SJCRH30 (cell line): ENCODE measurements around the gene TTC7B. TPM values are rescaled to one million over a fixed set of nuclear protein-coding genes. Genes with fewer than 3 reads are reported as not detected.
"Not testable (repeated sequence)": the region's sequence is repeated elsewhere in the genome, so short reads cannot be mapped to it uniquely, and the experiment has no call there.

ENCODE experiments used
- DNase-seq, 2 experiments: peaks; one replicate each; pipeline ENCODE4 v3.0.0-alpha.2; 2015 to 2020
- H3K27ac ChIP-seq: fragments of 250-450 bp; sonication (Bioruptor Pico); 2 replicates; pipeline ENCODE4 v1.5.1; 2020; ENCODE audit warnings: mild to moderate bottlenecking, moderate library complexity
- H3K27me3 ChIP-seq: fragments of 250-450 bp; sonication (Bioruptor Pico); 2 replicates; pipeline ENCODE4 v1.5.1; 2020; ENCODE audit warnings: mild to moderate bottlenecking, moderate library complexity
- H3K36me3 ChIP-seq: fragments of 250-450 bp; sonication (Bioruptor Pico); 2 replicates; pipeline ENCODE4 v1.5.1; 2020; ENCODE audit warnings: mild to moderate bottlenecking, moderate library complexity
- H3K4me1 ChIP-seq: fragments of 250-450 bp; sonication (Bioruptor Pico); 2 replicates; pipeline ENCODE4 v1.5.1; 2020; ENCODE audit warnings: mild to moderate bottlenecking, moderate library complexity
- H3K4me3 ChIP-seq: fragments of 250-450 bp; sonication (Bioruptor Pico); 2 replicates; pipeline ENCODE4 v1.5.1; 2020; ENCODE audit warnings: mild to moderate bottlenecking, moderate library complexity
- H3K9me3 ChIP-seq: fragments of 250-450 bp; sonication (Bioruptor Pico); replicated peaks from 2 replicates; pipeline ENCODE4 v1.5.1; 2020; ENCODE audit warnings: mild to moderate bottlenecking, moderate library complexity
- total RNA-seq: library from RNA; depleted of rRNA; stranded (reverse); fragments of >200 nt; shearing (Covaris generic); gene quantifications from 2 replicates; pipeline ENCODE4 v1.2.3, GENCODE V29; 2014

The TTC7B gene
- total RNA-seq, 1 experiment from 2014 or later: 45.9 TPM

DNA sequence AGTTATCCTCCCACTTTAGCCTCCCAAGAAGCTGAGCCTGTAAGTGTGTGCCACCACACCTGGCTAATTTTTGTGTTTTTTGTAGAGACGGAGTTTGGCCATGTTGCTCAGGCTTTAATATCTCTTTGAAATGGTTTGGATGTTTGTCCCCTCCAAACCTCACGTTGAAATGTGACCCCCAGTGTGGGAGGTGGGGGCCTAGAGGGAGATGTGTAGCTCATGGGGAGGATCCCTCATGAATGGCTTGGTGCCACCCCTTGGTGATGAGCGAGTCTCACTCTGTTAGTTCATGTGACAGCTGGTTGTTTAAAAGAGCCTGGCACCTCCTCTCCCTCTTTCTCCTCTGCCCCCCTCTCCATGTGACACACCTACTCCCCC is 23.6 kb upstream of the TTC7B start:
- Histone ChIP-seq H3K9me3 (no peaks in the 10 kb centered on the region), H3K36me3 (no peaks in the 10 kb centered on the region), H3K4me1 (no peaks in the 10 kb centered on the region), H3K4me3 (no peak overlapping the region), H3K27me3 (no peaks in the 10 kb centered on the region), H3K27ac (no peak overlapping the region)
- DNase-seq: no peak

DNA sequence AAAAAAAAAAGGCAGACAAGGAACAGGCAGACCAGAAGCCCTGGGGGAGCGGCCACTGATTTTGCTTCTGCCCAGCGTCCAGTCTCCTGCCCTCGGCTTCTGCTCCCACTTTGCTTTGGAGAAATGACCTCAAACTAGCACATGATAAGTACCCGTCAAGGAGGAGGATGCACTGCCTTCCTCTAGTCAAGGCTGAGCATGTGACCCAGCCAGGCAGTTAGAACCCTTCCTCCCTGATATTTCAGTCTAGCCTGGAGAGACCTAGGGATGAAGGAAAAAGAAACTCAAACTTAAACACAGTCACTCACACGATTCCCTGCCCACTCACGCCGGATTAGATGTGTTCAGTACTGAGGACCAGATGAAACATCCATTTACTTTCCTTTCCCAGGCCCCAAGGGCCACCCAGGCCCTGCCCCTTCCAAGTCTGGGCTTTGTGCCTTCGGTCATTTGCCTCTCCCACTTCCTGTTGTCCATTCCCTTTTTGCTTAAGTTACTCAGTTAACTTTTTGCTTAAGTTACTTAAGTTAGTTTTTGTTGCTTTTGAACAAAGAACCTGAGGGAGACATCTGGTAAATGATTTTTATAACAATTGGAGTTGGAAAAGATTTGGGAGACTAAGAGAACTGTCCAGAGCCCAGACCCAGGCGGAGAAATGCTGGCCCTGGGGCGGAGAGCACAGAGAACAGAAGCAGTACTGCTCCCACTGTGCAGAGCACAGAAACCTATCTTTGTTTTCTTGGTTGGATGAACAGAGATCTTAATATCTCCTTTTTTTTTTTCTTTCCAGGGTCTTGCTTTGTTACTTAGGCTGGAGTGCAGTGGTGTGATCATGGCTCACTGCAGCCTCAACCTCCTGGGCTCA is 23.0 kb upstream of the TTC7B start:
- Histone ChIP-seq H3K9me3 (no peaks in the 10 kb centered on the region), H3K27me3 (no peaks in the 10 kb centered on the region), H3K36me3 (no peaks in the 10 kb centered on the region), H3K27ac (no peak overlapping the region), H3K4me3 (no peak overlapping the region), H3K4me1 (no peaks in the 10 kb centered on the region)
- no peak for DNase-seq

DNA sequence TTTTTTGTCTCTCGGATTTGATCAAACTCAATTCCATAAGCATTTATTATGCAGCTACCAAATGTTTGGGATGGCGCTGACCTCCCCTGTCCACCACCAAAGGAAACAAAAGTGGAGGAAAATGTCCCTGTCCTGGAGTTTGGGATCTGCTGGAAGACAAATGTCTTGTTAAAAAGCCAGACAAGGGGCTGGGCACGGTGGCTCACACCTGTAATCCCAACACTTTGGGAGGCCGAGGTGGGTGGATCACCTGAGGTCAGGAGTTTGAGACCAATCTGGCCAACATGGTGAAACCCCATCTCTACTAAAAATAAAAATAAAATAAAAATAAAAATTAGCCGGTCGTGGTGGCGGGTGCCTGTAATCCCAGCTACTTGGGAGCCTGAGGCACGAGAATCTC is 22.3 kb upstream of the TTC7B start:
- not testable (repeated sequence) for DNase-seq, H3K36me3 ChIP-seq, H3K9me3 ChIP-seq, H3K4me1 ChIP-seq, H3K4me3 ChIP-seq, H3K27ac ChIP-seq, H3K27me3 ChIP-seq

DNA sequence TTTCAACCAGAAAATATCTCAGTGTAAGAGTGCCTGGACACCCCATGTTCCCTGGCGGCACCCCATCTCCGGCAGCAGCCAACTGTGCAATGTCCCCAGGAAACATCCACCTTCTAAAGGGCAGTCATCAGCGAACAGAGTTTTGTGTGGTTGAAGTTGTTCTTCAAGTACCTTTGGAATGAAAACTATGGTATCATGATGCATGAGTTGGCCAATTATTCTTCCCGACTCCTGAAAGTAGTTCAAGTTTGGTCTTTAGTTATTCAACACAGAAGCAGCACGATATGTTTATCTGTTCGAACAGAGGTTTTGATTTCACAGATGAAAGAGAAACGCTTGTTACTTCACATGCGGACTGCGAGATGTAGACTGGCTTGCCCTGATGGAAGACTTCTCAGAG is 21.1 kb upstream of the TTC7B start:
- H3K9me3 ChIP-seq: no peaks in the 10 kb centered on the region
- H3K27me3 ChIP-seq: no peaks in the 10 kb centered on the region
- no peaks in the 10 kb centered on the region for H3K36me3 ChIP-seq
- H3K27ac ChIP-seq: no peak overlapping the region
- no peak overlapping the region for H3K4me3 ChIP-seq
- H3K4me1 ChIP-seq: no peaks in the 10 kb centered on the region
- no peak for DNase-seq

DNA sequence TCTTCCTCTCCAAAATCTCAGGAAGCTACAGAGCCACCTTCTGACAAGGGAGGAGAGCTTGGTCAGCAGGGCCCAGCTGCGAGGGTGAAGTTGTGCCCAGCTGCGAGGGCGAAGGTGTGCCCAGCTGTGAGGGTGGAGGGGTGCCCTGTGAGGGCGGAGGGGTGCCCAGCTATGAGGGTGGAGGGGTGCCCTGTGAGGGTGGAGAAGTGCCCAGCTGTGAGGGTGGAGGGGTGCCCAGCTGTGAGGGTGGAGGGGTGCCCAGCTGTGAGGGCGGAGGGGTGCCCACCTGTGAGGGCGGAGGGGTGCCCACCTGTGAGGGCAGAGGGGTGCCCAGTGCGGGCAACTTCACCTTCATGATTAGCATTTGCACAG is 20.4 kb upstream of the TTC7B start:
- Histone ChIP-seq H3K27me3 (no peaks in the 10 kb centered on the region), H3K4me1 (no peaks in the 10 kb centered on the region), H3K9me3 (no peaks in the 10 kb centered on the region), H3K27ac (no peak overlapping the region), H3K4me3 (no peak overlapping the region), H3K36me3 (no peaks in the 10 kb centered on the region)
- DNase-seq: no peak

DNA sequence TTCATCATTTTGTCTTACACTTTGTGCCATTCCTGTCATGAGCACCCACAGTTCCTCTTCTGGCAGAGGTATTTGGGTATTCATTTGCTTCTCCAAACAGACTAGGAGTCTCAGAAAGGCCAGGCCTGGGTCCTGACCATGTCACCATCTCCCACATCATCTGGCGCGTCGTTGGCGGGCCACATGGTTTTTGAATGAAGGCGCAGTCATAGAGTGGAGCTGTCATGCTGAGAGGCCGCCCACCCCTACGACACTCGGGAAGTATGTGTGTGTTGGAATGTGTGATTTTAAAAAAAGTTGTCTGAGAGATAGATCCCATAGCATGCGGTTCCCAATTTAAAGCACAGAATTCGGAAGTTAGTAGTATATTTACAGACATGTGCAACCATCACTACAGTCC is 15.6 kb upstream of the TTC7B start:
- DNase-seq: no peak
- Histone ChIP-seq H3K27me3 (no peaks in the 10 kb centered on the region), H3K4me1 (0 out of 2 replicates have a peak, but pooled peaks cover 2% of the 10 kb centered on the region), H3K36me3 (no peaks in the 10 kb centered on the region), H3K9me3 (no peaks in the 10 kb centered on the region), H3K4me3 (no peak overlapping the region), H3K27ac (no peak overlapping the region)

DNA sequence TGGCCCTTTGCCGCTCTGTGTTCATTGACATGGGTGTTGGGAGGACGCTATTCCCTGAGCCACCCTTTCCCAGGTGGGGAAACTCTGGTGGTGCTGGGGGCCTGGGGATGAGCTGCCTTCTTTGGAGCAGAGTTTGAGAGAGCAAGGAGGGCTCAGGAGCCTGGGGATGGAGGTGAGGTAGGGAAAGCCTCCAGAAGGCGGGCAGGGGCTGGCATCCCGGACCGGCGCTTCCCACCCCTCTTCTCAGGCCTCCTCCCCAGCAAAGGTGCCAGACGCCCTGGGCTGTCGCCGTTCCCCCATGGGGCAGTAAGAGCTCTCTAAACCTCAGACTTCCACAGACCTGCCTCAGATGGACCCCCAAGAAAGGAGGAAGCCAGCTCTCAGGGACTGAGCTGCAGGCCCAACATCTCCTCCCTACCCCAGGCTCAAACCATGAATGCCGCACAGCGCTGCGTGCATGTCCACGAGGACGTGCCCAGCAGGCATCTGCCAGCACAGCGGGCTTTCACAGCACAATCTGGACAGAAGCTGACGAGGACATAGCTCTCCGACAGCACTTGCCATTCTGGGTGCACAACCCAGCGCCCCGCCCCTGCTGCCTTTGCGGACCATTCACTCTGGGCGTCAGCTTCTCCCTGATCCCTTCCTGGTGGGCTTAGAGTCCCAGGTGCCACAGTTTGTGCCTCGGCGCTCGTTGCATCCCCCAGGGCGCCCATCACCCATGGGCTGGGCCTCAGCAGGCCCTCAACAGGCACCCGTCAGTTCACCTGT is 14.9 kb upstream of the TTC7B start:
- H3K9me3 ChIP-seq: no peaks in the 10 kb centered on the region
- no peak overlapping the region for H3K4me3 ChIP-seq
- H3K4me1 ChIP-seq: 0 out of 2 replicates have a peak, but pooled peaks cover 2% of the 10 kb centered on the region
- no peaks in the 10 kb centered on the region for H3K27me3 ChIP-seq
- no peak overlapping the region for H3K27ac ChIP-seq
- no peak for DNase-seq
- H3K36me3 ChIP-seq: no peaks in the 10 kb centered on the region

DNA sequence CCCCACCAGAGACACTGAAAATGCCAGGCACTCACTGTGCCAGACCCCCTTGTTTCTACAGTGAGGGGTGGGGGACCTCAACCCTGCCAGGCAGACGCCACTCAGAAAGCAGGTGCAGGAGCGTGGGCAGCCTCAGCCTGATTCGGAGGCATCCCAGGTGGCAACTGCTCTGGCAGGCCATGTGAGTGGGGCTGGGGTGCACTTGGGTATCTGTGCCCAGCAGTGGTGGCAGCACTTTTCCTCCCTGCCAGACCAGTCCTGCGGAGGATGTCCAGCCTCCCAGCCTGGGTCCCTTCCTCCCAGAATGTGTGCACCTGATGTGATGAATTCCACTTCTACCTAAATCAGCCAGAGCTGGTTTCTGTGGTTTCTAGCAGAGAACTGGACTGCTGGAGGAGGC is 13.4 kb upstream of the TTC7B start:
- DNase-seq: no peak
- Histone ChIP-seq H3K4me1 (0 out of 2 replicates have a peak, but pooled peaks cover 2% of the 10 kb centered on the region), H3K4me3 (no peak overlapping the region), H3K9me3 (no peaks in the 10 kb centered on the region), H3K36me3 (no peaks in the 10 kb centered on the region), H3K27me3 (no peaks in the 10 kb centered on the region), H3K27ac (no peak overlapping the region)

DNA sequence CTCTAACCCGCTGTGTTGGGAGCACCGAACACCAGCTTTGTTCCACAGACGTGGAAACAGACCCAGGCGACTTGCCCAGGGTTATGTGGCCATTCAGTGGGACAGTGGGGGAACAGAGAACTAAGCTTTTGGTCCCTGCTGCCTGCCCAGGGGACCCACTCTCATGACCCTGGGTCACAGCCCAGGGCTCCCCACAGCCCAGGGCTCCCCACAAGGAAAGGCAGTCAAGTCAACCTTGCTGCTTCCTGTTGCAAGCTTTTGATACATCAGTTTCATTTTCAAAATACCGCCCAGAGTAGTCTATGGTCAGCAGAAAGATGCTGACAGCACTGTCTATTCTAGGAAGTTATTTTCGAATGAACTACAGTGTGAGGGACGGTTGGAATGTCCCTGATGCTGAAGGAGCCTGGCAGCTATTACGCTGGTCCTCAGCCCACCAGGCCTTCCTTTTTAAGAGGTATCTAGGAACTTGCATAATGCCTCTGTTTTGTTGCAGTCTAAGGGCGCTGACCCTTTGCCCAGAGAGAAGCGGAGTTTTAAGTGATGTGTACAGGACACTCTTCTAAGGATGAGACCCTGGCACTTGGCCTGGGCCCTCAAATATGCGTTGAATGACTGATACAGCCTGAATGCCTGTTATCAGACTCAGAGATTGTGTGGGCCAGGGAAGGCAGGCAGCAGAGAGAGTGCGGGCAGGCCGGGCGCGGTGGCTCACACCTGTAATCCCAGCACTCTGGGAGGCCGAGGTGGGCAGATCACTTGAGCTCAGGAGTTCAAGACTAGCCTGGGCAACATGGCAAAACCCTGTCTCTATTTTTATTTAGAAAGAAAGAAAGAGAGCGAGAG is 12.6 kb upstream of the TTC7B start:
- no peak for DNase-seq
- Histone ChIP-seq H3K4me1 (0 out of 2 replicates have a peak, but pooled peaks cover 2% of the 10 kb centered on the region), H3K4me3 (peak overlapping the region; percentile 50), H3K27ac (peak overlapping the region; percentile 46), H3K36me3 (no peaks in the 10 kb centered on the region), H3K27me3 (no peaks in the 10 kb centered on the region), H3K9me3 (no peaks in the 10 kb centered on the region)

DNA sequence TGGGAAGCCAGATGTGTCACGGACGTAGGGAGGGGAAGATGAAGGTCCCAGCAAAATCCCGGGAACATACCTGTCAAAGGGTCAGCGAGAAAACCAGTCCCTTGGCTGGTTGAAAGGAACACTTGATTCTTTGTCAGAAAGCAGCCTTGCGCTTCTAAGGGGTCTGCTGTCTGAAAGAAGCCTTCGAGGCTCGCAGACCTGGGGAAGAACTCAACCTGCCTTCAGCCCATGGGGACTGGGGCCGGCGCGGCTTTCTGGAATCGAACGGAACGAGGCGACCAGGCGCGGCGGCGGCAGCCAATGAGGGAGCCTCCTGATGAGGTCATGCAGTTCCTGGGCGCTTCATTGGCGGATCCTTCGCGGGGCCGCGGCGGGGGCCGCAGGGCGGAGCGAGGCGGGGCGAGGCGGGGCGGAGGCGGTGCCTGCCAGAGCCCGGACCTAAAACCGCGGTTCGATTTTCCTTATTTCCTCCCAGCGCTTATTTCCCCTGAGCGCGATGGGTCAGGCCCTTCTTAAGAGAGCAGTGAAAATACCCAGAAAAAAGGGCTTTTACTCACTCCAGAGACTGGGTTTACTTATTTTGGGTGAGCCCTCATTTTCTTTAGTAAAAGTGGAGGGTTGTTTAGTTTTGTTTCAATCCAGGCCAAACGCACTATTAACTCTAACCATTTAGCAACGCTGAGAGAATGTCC is 11.8 kb upstream of the TTC7B start:
- Histone ChIP-seq H3K36me3 (no peaks in the 10 kb centered on the region), H3K4me3 (peak overlapping the region; percentile 50), H3K27me3 (no peaks in the 10 kb centered on the region), H3K27ac (peak overlapping the region; percentile 46), H3K4me1 (0 out of 2 replicates have a peak, but pooled peaks cover 2% of the 10 kb centered on the region), H3K9me3 (peaks cover 4% of the 10 kb centered on the region)
- peak; percentile 90 to 91 for DNase-seq

DNA sequence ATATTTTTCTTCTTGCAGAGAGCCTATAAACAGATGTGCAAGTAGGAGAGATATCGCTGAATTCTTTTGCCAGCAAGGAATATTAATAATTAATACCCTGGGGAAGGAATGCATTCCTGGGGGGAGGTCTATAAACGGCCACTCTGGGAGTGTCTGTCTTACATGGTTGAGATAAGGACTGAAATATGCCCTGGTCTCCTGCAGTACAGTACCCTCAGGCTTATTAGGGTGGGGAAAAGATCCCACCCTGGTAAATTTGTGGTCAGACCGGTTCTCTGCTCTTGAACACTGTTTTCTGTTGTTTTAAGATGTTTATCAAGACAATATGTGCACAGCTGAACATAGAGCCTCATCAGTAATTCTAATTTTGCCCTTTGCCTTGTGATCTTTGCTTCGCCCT is 7.3 kb upstream of the TTC7B start:
- H3K4me3 ChIP-seq, H3K27me3 ChIP-seq, H3K27ac ChIP-seq, DNase-seq, H3K36me3 ChIP-seq, H3K9me3 ChIP-seq: not testable (repeated sequence)
- H3K4me1 ChIP-seq: peaks cover 14% of the 10 kb centered on the region

DNA sequence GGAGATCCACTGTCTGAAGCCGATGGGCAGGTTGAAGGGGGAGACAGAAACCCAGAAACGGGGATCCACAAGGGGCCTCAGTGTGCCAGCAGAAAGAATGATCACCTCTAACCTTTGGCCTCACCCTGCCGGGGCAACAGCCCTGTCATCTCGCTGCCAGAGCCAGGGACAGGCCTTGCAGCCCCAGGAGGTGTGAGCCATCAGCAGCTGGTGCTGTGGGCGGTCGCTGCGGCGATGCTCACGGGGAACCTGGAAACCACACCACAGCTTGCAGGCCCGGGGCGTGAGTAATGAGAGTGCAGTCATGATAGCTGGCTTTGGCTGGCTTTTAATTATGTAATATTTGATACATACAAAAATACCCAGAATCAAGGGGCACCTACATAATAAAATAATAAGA is 4.7 kb upstream of the TTC7B start:
- no peaks in the 10 kb centered on the region for H3K27me3 ChIP-seq
- peak; percentile 63 to 67 for DNase-seq
- H3K27ac ChIP-seq: no peak overlapping the region
- H3K4me1 ChIP-seq: peaks cover 14% of the 10 kb centered on the region
- H3K9me3 ChIP-seq: peaks cover 4% of the 10 kb centered on the region
- H3K4me3 ChIP-seq: no peak overlapping the region
- H3K36me3 ChIP-seq: no peaks in the 10 kb centered on the region

DNA sequence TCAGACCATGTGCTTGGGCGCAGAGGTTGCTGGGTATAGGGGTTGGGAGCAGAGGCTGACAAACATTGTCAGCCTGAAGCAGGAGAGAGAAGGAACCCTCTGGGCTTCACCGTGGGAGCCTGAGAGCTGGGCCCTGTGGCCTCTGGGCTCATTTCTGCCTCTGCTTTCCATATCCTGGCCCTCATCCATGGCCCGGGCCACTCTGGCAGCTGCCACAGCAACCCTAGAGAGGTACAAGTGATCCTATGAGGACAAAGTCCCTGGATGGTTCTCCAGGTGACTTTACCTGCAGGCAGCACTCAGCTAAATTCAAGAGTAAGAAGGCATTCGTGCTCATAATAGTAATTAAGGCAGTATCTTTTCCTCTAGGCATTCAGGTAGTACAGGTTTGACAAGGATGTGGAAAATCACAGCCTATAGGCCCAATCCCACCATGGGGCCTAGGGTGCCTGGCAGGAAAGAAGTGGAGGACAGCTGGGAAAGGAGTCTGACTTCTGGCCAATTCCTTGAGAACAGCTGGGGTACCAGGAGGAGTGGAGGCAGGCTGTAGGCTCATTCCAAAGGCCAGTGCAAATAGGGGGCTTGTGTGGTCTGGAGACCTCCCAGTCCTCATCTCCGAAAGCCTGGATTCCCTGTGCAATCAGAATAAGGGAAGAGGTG is 3.6 kb upstream of the TTC7B start:
- Histone ChIP-seq H3K27ac (no peak overlapping the region), H3K36me3 (no peaks in the 10 kb centered on the region), H3K9me3 (peaks cover 4% of the 10 kb centered on the region), H3K4me3 (no peak overlapping the region), H3K27me3 (no peaks in the 10 kb centered on the region), H3K4me1 (peaks cover 14% of the 10 kb centered on the region)
- DNase-seq: peak in 1 of 2 experiments; percentile 51

DNA sequence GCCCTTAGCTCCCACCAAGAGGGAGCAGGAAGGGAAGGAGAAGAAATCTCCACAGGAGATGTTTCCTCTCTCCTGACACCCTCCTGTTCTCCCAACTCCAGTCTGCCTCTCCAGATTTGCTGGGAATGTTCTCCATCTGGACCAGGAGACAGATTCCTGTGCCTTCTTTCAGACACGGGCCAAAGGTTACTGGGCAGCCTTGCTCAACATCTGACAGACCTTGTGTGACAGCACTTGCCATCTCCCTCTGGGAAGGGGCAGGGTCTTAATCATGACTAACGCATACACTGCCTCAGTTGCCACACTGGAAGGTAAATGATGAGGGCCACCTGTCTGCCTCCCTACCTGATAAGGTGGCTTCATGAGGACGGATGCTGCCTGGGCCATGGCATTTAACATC is 2.5 kb upstream of the TTC7B start:
- Histone ChIP-seq H3K4me1 (peaks cover 14% of the 10 kb centered on the region), H3K36me3 (no peaks in the 10 kb centered on the region), H3K27ac (no peak overlapping the region), H3K27me3 (no peaks in the 10 kb centered on the region), H3K4me3 (no peak overlapping the region), H3K9me3 (peaks cover 4% of the 10 kb centered on the region)
- DNase-seq: no peak
